HL-60/S4 treated with retinoic acid at 250 ng/mL for 4 days and 3 days (cell line): Measurements from ENCODE around the gene SAMHD1.
"Not testable (repeated sequence)": the region's sequence is repeated elsewhere in the genome, so short reads cannot be mapped to it uniquely, and the experiment has no call there.

Experiments used
- in situ Hi-C: fragments of 300-500 bp; cut with MboI; formaldehyde crosslinking; loops from 2 replicates; pipeline ENCODE4 v1.7.0; 2022; ENCODE audit warnings: low sequenced_read_pairs

Gene SAMHD1

DNA sequence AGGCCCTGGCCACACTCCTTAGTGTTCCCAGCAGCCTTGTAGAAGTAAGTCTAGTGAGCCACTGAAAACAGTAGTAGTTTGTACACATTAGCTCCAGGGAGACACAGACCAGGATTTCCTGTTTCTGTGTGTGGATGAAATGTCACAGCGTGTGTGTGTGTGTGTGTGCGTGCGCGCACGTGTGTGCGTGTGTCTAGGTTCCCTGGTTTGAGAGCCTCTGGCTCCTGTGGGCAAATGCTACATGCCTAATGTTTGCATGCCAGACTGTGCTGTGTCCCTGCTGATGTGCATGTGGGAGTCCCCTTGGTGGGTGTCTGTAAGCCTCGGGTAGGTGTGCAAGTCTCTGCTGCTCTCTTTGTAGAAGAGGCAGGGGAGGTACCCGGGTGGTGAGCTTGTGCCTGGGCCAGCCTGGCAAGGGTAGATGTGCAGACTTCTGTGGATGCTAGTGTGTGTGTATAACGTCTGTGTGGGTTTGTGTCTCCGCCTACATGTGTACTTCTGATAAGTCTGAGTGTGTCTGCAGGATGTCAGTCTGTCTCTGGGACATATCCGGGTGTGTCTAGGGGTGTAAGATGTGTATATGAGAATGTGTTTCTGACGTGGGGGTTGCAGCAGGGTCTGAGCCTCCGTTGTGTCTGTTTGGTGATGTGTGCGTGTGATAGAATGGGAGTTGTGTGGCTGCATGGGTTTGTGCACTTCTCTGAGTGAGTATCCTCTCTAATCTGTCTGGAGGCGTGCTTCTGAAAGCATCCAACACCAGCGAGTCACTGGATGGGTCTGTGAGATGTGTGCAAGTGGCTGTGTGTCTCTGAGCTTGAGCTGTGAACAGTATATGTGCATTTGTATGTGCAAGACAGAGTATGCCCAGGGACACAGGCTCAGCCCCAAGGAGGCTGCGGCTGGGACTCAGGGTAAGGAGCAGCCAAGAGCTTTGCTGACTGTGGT lies 94.5 kb downstream of the SAMHD1 start:
- in situ Hi-C loops, result no loop called here

DNA sequence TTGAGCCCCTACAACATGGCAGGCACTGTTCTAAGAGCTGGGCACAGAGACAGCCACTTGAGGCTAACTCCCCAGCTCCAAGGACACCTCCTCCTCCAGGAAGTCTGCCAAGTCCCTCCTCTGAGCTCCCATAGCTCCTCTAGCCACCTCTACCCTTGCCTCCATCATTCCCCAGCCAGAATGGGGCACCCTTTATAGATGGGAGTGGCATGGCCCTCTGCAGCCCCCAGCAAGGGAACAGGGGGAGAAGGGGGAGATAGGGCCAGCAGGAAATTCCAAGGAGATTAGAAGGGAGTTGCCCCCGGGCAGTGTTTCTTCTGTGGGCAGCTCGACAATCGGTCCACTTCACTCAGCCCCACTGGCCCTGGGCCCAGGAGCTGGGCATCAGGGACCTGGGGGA lies 95.3 kb downstream of the SAMHD1 start:
- in situ Hi-C loops, result no loop called here

DNA sequence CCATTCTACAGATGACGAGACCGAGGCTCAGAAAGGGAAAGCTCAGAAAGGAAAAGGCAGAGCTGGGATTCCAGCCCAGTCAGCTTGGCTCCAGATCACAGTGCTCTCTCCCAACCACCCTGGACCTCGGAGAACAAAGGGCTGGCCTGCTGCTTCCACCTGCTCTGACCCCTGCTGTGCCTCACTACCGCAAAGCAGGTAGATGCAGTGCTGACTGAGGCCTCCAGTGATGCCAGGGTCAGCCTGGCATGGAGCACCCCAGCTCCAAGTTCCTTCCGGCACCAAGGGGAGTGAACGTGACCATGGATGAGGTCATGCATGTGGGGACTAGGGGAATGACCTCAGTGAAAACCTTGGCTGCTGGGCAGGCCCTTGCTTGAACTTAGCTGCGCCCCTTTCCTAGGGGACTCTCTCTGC lies 96.3 kb downstream of the SAMHD1 start:
- in situ Hi-C loops, result no loop called here

DNA sequence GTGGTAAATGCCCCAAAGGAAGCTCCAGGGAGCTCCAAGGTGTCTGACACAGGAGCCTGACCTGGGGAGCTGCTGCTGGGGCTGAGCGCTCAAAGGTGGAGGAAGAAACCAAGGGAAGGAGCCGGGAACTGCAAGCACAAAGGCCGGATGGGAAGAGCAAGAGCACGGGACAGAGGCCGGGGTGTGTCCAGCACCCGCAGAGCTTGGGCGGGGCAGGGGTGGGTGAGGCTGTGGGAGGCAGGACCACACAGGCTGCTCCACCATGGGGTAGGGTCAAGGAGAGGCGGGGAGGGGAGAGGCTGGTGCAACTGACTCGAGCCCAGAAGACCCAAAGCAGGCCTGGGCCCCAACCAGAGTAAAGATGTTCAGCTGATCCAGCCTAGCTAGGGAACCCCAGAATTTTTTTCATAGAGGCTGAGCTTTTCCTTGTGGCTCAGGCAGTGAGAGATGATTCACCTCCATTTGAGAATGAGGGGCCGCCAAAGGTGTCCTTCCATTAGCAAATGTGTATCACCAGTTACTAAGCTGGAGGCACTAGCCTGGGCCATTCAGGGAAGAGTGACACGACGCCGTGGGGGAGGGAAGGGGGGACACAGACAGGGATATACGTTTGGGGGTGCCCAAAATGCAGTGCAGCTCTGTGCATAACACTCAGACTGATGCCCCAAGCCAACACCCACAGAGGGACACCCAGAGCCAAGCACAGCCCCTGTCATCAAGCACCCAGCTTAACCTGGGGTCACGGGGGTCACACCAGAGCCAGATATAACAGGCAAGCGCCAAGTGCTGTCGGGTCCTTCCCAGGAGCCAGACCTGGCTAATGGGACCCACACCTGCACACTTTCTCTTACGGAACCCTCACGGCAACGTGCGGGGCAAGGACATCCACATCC lies 96.9 kb downstream of the SAMHD1 start:
- in situ Hi-C loops, result no loop called here

DNA sequence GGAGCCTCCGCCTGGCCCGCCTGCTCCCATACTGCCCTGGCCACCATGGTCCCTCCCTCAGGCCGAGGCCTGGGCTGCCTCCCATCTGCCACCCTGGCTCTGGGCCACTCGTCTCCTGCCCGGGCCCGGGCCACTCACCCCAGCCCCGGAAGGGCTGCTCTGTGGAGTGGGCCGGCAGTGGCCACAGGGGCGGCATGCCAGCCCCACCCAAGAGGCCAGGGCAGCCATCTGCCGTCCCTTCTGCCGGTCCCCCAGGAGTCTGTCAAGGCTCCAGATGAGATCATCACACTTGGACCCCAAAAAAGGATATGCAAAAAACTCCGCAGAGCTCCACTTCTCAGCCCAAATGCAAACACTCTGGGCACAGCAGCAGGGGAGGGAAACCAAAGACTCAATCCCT lies 99.3 kb downstream of the SAMHD1 start:
- in situ Hi-C loops, result no loop called here

DNA sequence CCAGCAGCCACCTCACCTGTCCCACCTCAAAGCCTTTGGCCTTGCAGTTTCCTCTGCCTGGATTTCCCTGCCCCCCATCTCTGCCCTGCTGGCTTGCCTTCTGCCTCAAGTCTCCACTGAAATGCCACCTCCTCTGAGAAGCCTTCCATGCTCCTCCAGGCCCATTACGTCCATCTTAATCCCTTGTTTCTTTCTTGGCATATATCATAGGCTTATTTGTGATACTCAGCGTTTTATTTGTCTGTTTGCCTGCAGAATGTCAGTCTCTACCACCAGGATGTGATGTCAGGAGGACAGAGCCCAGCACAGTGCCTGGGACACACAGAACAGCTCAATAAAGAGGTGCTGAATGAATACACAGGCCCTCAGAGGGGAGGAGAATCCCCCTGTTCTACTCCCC lies 100.0 kb downstream of the SAMHD1 start:
- in situ Hi-C loops, result no loop called here

DNA sequence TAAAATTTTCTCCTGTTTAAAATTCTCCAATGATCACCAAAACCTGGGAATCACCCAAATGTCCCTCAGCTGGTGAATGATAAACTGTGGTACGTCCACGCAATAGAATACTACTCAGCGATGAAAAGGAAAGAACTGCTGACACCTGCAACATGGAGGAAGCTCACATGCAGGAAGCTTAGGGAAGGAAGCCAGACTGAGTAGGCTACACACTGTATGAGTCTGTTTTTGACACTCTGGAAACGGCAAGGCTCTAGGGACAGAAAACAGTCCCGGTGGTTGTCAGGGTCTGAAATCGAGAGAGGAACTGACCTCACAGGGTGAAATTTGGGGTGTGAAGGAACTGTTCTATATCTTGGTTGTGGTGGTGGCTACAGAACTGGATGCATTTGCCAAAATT lies 100.7 kb downstream of the SAMHD1 start:
- in situ Hi-C loops, result no loop called here

DNA sequence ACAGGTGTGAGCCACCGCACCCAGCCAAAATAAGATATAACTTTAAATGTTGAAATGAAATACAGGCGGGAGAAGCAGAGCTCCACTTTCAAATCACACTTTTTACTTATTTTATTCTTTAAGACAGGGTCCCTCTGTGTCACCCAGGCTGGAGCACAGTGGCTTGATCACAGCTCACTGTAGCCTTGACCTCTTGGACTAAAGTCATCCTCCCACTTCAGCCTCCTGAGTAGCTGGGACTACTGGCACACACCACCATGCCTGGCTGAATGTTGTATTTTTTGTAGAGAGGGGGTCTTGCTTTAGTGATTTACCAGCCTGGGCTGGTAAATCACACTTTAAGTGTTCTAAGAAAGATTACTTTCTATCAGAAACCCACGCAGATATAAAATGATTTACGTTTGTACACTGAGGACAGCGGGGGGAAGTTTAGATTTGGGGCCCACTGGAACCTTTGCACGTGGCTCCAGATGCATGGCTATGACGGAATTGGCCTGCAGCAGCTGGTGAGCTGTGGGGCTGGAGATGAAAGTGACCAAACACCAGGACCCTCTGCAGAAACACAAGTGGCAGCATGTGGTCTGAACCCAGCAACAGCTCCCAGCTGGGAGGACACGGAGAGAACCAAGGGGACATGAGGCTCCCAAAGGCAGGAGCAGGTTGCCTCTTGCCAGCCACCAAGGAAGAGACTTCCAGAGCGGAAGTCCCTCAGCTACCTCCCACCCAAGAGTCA lies 102.0 kb downstream of the SAMHD1 start:
- in situ Hi-C loops, result no loop called here

DNA sequence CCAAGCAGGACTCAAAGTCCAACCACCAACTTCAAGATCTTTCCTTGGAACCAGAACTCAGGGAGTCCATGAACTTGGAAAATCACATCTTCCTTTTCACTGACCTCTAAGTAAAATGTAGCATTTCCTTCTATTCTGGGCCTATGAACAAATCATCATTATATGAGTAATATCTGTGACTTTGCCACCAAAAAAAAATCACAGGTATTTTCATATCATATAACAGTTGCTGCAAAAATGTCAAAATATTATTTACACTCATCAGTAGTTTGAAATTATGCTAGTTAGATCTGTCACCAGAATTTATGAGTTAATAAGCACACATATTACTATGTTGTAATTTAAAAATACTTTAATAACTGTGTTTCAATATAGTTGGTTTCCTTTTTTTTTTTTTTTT lies 102.8 kb downstream of the SAMHD1 start:
- in situ Hi-C loops, result no loop called here

DNA sequence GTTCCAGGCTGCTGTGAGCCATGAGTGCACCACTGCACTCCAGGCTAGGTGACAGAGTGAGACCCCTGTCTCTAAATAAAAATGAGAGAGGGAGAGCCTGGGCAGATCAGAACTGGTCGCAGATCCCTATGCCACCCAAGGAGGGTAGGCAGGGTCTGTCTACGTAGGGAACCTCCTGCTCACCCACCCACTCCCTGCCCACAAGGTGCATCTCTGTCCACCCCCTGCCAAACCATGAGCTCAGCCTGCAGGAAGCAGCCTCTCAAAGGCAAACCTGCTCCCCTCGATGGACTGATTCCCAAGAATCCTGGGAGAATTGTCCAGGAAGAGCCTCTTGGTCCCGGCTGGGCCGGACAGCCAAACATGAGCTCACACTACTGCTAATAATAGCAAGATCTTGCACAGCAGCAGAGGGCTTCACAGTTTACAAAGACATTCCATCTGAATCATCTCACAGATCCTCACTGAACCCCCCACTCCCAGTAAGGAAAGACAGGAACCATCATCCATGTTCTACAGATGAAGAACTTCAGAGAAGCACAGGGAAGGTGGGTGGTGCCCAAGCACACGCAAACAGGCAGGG lies 103.3 kb downstream of the SAMHD1 start:
- in situ Hi-C loops, result no loop called here

DNA sequence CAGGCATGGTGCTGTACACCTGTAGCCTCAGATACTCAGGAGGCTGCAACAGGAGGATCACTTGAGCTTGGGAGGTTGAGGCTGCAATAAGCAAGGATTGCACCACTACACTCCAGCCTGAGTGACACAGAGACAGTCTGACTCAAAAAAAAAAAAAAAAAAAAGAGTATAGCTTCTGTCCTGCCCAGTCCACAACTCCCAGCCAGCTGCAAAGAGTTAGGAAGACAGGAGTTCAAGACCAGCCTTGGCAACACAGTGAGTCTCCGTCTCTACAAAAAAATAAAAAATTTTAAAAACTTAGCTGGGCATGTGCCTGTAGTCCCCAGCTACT lies 103.8 kb downstream of the SAMHD1 start:
- in situ Hi-C loops, result no loop called here

DNA sequence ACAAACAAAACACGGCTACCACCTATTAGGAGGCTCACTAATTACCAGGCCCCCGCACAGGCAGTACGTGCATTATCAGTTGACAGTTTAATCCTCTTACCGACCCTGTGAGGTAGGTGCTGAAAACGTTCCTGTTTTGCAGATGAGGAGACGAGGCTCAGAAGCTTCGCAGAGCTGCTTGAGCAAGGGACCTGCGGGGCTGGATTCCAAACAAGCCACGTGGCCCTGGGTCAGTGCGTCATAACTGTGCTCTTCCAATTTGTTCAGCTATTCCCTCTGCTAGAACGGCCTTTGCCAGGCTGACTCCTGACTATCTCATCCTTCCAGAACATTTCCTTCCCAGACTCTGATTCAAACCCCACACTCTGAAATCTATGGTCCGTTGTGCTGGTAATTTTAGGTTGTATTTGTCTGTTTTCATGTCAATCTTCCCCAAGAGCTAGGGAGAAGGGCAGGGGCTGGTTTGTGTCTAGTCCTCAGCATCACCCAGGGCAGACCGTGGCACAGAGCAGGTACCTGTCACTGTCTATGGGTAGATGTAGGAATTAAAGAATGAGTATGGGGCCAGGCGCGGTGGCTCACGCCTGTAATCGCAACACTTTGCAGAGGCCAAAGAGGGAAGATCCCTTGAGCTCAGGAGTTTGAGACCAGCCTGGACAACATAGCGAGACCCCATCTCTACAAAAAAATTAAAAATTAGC lies 104.3 kb downstream of the SAMHD1 start:
- in situ Hi-C loops, result no loop called here

DNA sequence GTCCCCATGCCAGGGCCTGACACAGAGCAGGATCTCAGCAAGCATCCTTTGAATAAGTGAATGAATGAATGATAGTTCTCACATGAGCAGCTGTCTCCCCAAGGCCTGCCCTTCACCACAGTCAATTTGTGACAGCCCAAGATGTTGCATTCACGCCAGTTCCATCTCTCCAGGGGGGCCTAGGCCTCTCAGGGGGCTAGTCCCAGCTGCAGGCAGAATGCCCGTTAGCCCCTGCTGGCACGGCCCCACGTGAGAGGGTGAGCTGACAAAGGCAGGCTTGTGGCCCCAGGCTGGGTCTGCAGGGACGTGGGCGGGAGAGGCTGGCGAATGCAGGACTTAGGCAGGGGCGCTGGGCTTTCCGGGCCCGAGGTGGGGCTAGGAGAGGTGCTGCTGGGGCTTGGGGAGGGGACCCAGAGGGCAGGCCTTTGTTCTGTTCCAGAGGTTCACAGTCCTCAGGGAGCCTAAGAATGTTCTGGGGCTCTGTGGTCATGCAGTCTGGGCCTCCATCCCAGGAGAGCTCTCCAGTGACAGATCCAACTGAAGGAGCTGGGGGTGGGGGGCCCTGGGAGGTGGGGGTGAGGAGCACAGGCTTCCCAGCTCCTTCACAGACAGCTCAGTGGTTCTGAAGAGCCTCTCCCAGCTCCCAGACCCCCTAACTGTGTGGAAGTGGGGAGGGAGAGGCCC lies 106.1 kb downstream of the SAMHD1 start:
- in situ Hi-C loops, result no loop called here

DNA sequence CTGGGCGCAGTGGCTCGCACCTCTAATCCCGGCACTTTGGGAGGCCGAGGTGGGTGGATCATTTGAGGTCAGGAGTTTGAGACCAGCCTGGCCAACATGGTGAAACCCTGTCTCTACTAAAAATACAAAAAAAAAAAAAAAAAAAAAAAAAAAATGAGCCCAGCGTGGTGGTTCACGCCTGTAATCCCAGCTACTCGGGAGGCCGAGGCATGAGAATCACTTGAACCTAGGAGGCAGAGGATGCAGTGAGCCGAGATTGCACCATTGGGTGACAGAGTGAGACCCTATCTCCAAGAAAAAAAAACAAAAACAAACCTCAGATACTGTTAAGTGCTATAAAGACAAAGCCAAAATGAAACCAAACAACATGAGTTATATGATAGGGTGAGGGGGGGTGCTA lies 110.5 kb downstream of the SAMHD1 start:
- in situ Hi-C loops, result not testable (repeated sequence)
